NCI-H748 (cell line): ENCODE measurements around the gene PRR13.
"Not testable (repeated sequence)": the region's sequence is repeated elsewhere in the genome, so short reads cannot be mapped to it uniquely, and the experiment has no call there.

Experiments
- DNase-seq: peaks from one replicate; lab custom pipeline; 2025; ENCODE audit not compliant: unreplicated experiment; lab: John Stamatoyannopoulos, UW

PRR13 gene

DNA sequence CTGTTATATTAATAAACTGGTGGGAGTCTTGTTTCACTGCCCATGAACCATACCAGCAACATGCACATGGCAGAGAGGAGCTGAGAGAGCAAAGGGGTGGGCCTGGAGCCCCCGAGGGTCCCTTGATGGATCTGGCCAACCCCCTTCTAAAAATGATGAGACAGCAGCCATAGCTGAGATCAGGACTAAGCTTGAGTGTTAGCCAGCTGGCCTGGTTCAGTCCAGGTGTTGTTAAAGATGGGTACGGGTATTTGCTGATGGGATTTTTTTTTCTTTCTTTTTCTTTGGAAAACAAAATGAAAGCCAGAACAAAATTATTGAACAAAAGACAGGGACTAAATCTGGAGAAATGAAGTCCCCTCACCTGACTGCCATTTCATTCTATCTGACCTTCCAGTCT lies 26.3 kb downstream of the PRR13 start:
- DNase-seq: no peak

DNA sequence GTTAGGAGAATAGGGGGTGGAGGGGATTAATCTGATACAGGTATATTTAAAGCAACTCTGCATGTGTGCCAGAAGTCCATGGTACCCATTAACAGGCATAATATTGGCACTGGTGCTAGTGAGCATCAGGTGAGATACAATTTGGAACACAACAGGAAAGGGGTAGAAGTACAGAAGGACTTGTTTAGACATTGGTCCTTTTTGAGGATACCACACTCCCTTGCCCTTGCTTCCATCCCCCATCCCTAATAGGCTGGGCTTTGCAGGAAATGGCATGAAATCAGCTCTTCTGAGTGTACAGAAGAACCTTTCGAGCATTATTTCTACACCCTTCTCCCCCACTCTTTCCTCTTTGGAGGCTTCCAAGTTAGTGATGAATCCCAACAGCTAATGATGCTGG lies 26.7 kb downstream of the PRR13 start:
- DNase-seq: no peak

DNA sequence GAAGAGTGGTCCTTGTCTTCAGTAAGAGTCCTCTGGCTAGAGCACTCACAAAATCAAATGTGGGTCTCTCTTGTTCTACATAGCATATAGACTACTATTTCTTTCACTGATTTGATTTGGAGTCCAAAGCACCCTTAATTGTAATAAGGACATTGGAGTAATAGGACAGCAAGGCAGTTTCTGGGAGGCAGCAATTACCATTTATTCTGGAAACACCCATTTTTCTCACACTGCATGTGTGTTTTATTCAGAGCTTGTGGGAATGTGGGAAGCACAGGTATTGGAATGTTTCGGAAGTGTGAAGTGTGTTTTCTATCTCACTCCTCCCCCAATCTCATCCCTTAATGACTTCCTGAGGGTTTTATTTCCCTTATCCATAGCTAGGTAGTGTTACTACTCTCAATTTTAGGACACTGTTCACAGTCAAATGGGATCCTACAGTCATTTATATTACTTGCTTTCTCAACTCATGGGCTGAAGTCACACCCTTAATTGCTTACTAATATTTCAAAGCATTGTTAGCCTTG lies 30.6 kb downstream of the PRR13 start:
- DNase-seq: no peak

DNA sequence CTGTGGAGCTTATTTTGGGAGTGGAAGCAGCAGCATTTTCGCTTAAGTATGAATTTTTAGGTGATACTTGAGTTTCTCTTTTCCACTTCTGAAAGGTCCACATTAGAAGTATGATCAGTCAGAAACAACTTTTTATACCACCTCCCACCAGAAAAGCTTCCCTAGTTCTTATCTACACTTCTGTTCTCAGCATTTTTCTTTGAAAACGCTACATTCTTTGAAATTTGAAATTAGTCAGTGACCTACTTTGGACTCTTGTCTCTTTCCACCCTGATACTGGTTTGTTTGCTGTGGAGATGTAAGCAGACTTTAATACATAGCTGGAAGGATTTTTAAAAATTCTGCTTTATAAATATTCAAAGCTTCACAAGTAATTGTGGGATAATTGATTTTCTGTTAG lies 32.5 kb downstream of the PRR13 start:
- no peak for DNase-seq

DNA sequence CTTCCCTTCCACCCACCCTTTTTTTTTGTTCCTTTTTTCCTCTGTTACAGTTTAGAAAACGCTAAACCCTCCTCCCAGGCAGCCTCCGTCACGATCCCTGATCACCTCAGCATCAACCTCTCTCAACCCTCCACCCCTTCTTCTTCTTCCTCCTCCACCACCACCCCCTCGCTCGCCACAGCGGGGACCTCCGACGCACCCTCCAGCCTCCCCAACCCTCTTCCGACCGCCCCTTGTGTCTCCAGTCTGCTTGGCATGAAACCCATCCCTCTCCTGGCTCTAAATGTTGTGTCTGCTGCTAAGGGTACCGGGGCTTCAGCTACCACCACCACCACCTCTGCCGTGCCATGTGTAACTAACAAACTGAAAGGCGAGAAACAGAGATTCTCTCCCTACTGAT lies 33.3 kb downstream of the PRR13 start:
- DNase-seq: no peak

DNA sequence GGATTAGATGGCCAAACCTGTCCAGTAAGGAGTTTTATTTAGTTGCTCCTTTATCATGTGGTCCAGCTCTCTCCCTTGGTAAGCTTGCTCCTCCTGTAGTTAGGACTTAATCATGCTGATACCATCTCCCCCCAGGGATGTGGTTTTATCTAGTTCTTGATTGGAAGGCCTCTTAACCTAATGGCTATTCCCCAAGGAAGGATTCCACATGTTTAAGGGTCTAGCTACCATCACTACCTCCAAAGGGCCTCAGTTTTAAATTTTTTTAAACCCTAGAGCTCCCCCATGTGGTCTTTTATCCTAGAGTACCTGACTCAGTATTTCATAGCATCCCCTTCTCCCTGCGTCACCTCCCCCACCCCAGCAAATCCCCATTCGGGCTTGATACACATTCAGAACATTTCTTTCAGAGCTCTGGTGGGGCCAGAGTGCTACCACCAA lies 35.3 kb downstream of the PRR13 start:
- DNase-seq: peak; percentile 9

DNA sequence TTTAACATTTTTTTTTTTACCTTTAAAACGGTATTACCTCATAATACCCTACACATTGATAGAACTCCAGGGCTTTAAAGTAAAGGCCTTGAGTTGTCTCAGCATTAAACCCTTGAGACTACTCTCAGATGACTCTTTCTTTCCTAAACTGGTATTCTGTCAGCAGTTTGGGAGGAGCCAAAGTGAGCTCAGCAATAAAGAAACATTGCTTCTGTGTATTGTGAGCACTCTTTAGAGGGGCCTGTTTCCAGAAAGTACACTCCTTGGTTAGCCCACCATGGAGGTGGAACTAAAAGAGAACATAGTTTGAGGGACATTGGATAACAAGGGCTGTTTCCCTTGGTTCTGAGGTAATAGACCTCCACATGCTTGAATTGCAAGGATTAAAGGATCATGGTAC lies 37.3 kb downstream of the PRR13 start:
- DNase-seq: no peak

DNA sequence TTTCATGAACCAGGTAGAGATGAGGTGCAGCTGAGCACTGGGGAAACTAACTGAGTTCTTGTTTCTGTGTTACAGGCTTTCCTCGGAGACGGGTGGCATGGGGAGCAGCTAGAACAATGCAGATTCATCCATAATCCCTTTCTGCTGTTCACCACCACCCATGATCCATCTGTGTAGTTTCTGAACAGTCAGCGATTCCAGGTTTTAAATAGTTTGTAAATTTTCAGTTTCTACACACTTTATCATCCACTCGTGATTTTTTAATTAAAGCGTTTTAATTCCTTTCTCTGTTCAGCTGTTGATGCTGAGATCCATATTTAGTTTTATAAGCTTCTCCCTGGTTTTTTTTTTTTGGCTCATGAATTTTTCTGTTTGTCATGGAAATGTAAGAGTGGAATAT lies 37.8 kb downstream of the PRR13 start:
- DNase-seq: no peak

DNA sequence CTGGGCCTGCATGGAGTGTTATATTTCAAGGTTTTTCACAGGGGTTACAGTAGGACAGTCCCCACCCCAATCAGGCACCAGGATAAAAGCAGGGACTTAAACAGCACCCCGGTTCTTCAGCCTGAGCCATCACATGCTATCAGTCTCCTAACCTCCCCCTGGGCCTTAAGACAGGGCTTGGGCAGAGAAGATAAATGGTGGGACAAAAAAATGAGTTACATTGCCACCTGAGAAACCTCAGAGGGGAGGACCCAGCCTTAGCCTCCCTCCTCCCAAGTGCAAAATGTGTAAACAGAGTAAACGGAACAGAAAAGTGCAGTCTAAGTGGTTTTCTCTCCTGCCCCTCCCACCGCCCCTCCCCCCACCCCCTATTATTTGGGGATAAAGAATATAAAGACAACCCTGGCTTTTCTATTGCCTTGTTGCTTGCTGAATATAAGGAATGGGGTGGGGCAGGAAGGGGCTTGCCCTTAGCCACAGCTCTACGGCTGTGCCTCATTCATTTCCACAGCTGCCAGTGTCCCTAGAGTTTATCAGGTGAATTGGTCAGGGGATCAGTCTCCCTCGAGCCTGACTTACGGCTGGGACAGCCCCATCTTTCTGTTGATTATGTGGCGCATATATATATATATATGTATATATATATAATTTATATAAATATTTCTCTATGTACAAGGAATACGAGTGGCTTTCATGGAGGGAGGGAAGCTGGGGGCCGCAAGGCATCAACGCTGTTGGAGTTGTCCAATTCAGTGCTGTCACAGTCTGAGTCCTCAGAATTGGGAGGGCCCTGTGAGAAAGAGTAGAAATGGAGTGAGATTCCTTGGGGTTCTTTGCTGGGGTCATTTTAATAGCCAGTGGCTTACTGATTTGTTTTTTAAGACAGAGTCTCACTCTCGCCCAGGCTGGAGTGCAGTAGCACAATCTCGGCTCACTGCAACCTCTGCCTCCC lies 39.2 kb downstream of the PRR13 start:
- no peak for DNase-seq

DNA sequence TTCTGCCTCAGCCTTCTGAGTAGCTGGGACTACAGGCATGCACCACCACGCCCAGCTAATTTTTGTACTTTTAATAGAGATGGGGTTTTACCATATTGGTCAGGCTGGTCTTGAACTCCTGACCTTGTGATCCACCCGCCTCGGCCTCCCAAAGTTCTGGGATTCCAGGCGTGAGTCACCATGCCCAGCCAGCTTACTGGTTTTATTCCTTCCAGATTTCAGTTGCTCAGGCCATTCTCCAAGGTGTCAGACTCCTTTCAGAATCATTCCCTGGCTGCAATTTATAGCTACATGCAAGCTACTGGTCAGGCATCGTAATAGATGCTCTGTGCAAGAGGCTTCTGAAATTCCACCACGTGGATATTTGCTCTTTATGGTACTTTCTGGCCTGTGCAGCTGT lies 39.9 kb downstream of the PRR13 start:
- not testable (repeated sequence) for DNase-seq

DNA sequence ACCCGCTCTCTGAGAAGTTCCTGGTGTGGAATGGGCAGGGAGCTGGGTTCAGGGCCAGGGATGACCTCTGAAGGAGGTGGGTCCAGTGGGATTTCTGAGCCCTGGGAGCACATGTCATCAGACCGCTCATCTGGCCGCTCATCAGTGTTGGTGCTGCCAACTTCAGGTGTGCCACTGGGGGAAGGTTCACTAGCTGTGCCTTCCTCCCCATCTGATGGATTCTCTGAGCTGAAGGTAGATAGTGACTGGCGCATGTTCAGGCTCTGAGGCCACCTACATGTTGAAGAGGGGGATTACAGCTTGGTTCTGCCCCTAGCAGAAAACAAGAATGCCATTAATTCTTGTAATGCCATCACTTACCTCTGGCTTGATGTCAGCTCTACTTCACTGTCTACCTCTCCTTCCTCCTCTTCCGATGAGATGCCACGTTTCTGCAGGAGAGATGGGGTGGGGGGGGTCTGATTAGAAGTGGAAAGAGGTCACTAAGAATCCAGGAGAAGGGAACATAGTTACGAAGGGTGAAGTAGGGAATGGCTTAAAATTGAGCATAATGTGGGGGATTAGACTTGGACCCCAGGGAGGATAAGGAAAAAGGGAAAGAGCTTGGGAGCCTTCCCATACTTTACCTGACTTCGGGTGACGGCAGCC lies 40.5 kb downstream of the PRR13 start:
- peak; percentile 18 for DNase-seq

DNA sequence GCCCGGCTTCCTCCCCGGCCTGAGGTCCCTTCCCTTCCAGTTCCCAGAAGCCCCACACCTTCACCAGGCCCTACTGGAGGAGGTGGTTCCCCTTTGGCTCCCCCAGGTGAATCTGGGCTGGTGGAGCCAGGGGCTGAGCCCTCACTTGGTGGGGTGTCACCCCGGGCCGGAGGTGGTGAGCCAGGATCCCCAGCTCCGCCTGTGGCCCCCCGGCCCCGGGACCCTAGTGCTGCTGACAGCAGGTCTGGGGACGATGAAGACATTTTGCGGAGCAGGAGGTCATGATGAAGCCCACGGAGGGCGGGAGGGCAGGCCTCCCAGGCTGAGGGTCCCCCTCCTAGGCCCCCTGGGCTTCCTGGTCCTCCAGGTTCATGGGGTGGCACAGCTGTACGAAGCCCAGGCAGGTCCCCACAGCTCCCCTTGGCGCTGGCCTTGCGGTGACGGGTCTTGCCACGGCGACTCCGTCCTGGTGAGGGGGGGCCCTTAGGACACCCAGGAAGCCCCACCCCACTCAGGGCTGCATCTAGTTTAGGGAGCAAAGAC lies 41.2 kb downstream of the PRR13 start:
- no peak for DNase-seq

DNA sequence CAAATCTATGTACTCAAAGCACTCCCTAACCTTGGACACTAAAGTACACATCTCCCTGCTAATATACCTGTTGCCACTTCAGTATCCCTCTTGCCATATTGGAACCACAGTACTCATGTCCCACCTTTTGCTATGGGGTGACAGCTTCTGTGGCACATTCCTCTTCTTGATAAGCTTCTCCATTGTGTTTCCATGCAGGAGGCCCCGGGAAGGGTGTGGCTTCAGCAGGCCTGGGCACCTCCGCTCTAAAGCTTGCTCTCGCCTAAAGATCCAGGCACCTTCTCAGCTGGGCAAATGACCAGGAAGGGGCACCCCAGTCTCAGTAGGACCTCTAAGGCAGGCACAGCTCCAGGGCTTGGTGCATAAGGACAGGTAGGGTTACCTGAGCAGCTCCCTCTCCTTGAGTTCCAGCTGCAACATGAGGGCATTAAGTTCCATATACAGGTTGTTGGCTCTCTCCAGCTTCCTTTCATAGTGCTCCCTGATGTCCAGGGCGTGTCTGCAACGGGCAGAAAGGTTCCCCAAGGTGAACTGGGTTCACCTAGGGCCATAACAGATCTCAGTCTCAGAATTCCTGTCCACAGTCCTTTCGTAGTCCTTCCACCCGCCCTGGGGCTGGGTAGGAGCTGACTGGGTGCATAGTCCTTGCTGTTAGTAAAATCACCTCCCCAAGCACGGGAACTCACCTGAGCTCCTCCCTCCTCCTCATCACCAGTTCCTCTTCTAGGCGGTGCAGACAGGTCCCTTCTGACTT lies 41.9 kb downstream of the PRR13 start:
- no peak for DNase-seq

DNA sequence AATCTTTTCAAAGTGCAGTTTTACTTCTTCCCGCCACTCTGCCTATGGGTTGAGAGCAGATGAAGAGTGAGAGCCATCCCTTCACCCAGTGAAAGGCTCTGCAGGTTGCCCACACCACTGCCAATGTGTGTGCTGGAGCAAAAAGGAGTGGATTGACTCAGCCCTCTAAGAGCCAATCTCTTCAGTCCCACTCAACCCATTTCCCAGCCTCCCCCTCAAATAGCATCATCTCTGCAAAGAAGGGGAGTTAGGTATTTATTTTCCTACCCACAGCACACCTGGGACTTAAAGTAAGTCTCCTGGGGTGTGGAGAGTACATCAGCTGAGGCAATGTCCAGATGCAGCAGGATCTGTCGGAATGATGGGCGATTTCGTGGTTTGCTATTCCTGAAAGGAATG lies 42.4 kb downstream of the PRR13 start:
- DNase-seq: no peak

DNA sequence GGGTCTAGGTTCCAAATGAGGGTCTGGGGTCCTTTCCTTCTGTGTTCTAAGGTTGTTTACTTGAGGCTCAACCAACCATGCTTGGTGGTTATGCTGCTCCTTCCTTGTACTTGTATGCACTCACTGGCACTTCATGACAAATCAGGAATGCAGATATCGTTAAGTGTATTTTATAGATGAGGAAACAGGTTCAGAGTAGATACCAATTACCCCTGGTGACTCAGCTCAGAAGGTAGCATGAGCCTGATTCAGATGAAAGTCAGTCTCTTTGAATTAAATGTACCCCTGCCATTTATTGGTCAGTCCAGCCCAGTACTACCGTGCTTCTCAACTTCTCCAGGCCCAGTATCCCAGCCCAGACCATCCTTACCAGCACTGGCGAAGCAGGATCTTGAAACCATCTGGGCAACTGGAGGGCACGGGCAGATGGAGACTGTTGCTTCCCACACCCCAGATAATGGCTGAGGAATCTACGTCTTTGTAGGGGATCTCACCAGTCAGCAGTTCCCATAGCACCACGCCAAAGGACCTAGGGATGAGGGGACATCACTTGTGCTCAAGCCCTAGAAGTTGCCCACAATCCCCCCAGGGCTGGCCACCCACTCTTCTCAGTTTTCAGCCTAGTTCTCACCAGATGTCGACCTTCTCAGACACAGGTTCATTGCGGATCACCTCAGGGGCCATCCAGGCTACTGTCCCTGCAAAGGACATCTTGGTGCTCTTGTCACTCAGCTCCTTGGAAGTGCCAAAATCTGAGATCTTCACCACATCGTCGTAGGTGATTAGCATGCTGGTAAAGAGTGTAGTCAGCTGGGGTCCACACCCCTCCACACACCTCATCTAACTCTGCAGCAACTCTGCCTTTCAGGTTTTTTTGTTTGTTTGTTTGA lies 43.4 kb downstream of the PRR13 start:
- no peak for DNase-seq

DNA sequence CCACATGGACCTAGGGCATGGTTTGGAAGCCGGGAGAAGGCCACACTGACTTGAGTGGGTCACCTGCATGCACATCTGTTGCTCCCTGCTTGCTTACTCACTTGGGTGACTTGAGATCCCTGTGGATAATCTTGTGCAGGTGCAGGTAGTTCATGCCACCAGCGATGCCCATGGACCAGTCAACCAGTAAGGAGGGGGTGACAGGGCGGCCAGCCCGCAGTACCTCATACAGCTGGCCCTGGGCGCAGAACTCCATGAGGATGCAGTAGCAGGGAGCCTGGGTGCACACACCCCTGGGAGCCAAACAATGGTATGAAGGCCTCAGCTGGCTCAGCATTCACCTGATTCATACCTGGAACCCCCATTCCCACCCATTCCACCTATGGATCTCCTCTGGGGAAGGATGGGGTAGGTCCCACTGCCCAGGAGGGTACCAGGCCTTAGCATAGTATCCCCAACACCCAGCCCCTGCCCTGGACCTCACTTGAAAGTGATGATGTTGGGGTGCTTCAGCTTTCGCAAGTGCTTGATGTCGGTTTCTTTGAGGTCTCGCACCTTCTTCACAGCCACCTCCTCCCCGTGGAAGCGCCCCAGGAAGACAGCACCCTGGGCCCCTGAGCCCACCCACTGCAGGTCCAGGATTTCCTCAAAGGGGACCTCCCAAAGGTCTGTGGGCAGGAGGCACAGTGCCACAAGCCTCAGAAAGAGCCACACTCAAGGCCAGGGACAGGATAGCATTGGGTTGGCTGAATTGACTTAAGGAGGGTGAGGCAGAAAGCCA lies 44.6 kb downstream of the PRR13 start:
- DNase-seq: no peak

DNA sequence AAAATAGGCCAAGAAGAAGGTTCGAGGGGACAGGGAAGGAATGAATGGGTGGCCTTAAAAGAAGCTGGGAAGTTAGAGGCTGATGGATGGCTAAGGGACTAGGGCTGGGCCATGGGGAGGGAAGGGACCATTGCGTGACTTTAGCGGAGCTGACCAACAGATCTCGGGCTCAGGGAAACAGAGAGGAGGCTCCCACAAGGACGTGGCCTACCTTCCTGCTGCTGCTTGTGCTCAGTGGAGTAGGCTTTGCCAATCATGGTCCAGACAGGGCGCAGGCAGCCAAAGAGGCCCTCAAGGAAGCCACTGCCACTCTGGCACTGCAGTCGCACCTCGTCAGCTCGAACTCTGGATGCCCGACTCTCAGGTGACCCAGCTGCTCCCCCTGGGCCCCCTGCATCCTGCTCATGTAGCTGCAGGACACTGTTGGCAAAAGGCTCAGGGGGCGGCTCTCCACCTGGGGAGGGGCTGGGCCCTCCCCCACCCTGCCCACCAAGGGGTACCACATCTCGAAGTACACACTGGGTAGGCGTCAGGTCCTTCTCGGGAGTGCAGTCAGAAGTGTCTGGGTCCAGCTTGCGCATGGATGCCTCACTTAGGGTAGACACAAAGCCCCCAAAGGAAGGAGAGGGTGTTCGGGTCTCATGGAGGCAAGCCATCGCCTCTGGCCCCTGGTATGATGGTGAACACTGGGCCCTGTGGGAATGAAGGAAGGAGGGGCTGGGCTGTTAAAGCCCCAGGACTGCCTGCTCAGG lies 45.4 kb downstream of the PRR13 start:
- no peak for DNase-seq

DNA sequence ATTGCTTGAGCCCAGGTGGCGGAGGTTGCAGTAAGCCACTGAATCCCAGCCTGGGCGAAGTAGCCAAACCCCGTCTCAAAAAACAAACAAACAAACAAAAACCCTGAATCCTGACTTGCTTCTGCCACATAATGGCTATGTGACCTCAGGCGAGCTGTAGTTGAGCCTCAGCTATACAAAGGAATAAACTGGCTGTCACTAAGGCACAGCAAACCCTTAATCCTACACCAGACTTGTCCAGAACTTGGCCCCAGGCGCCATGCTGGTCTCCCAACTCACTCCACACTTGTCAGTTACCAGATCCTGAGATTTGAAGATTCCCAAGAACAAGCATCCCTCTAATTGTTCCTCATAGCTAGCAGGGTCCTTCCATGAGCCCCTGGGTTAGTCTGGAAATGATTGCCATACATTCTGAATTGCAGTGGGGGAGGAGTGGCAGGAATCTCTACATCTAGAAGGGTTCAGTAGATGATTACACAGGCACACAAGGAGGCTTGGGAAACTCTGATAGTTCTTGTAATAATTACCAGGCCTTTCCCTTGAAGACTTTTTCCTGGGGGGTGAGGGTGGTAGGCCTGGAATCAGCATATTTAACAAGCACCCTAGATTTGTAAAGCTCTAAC lies 47.8 kb downstream of the PRR13 start:
- DNase-seq: no peak
